Measurements from ENCODE around the gene IL1RAP. TPM values are rescaled to one million over a fixed set of nuclear protein-coding genes. Genes with fewer than 3 reads are reported as not detected.
A peak's percentile ranks its signal among the peaks of the same experiment; 100 is the strongest.

Gene IL1RAP
- total RNA-seq, 4 donors from 2014 or later, result 30.7 to 44.5 (median 32.1) TPM

DNA sequence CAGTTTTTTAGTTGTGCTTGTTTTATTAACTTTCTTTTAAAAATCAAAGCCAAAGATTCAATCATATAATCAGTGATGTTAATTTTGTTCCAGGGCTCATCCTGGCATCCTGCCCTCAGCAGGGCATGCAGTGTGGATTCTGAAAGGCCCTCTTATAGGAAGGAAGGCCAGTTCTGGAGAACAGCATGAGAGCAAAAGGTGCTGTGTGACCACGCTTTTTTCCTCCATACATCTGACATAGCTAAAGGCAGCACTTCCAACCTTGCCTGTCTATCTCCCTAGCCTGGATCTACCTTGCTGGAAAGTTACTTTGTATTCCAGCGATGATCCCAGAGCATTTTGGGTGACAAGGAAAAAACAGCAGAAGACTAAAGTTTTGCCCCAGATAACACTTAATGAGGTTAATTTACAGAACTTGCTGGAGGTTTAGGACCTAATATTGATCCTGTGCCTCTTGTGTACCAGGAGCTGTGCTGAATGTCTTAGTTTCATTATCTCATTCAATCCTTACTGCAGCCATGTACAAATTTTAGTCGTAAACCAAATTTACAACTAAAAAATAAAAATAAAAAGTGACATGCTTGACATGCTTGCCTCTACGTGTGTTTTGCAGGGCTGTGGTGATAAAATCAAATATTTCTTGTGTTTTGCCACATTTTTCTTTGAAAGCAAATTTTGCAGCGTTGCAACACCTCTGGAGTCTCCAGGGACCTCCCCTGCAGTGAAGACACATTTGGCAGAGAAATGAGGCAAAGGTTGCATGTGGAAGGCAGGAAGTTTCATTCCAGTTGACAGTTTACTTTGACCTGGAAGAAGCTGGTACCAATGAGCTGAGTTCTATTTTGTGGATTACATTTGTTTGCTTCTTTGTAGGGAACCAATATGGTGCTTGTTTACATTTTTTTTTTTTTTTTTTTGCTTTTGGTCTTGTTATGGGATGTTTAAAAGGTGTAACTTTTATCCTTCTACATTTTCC lies 13.2 kb downstream of the IL1RAP start:
- Histone ChIP-seq H3K4me3 (no peak overlapping the region), H3K9me3 (no peaks in the 10 kb centered on the region), H3K27ac (no peak overlapping the region), H3K36me3 (peaks cover 0 to 7% (median 4%) of the 10 kb centered on the region in 3 donors), H3K27me3 (no peaks in the 10 kb centered on the region), H3K4me1 (peaks cover 0 to 40% (median 8%) of the 10 kb centered on the region in 3 donors)
- intact Hi-C loops (cut with DNase I), result no loop called here
- 69 to 77% methylated on average over 5 of the region's 5 CpGs for WGBS, 2 donors
- no peak for DNase-seq
- TF ChIP-seq, protein P1, sequence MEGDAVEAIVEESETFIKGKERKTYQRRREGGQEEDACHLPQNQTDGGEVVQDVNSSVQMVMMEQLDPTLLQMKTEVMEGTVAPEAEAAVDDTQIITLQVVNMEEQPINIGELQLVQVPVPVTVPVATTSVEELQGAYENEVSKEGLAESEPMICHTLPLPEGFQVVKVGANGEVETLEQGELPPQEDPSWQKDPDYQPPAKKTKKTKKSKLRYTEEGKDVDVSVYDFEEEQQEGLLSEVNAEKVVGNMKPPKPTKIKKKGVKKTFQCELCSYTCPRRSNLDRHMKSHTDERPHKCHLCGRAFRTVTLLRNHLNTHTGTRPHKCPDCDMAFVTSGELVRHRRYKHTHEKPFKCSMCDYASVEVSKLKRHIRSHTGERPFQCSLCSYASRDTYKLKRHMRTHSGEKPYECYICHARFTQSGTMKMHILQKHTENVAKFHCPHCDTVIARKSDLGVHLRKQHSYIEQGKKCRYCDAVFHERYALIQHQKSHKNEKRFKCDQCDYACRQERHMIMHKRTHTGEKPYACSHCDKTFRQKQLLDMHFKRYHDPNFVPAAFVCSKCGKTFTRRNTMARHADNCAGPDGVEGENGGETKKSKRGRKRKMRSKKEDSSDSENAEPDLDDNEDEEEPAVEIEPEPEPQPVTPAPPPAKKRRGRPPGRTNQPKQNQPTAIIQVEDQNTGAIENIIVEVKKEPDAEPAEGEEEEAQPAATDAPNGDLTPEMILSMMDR (IDR thresholded peaks at IDR 0.05), result no peak
- no peak for TF ChIP-seq POLR2A (IDR thresholded peaks at IDR 0.05)

DNA sequence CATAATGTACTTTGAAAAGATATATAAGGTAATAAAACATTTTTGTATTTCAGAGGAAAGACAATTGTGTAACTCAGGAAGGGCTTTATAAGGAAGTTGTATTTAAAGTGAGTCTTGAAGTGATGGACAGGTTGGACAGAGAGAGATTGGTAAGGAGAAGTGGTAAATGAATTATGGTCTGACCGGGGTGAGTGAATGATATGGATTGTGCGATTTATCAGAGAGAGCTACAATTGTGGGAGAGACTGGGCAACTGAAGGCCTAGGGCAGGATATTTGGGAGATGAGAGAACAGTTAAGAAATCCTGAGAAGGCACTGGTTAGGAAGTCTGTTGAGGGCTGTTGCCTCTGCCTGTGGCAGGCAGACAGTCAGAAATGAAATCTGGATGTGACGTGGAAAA lies 14.8 kb downstream of the IL1RAP start:
- Histone ChIP-seq H3K27me3 (no peaks in the 10 kb centered on the region), H3K9me3 (no peaks in the 10 kb centered on the region), H3K4me1 (peaks cover 12 to 56% (median 23%) of the 10 kb centered on the region in 3 donors), H3K4me3 (no peak overlapping the region), H3K27ac (no peak overlapping the region), H3K36me3 (peaks cover 0 to 7% (median 4%) of the 10 kb centered on the region in 3 donors)
- DNase-seq, result no peak
- TF ChIP-seq, protein P1 (IDR thresholded peaks at IDR 0.05), result no peak
- no peak for TF ChIP-seq POLR2A (IDR thresholded peaks at IDR 0.05)
- WGBS, 2 donors, result 79 to 85% methylated on average over 3 of the region's 3 CpGs
- intact Hi-C loops (cut with DNase I), result no loop called here

DNA sequence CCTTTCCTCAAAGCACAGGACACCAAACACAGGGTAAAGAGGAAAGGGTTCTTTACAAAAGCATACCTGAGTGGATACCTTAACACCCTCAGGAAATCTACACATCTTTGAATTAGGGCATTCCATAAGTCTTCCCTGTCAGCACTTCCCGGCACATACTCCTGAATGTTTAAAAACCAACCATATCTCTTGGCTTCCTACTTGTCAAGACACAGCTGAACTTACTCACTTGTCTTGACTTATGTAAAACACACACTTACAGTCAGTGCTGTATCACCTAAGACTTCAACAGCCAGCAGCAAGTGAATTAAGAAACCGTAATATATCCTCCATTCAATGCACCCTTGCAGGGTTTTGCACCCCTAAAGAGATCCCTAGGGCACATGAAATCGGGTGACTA lies 17.5 kb downstream of the IL1RAP start:
- 32 to 72% methylated on average over 3 of the region's 3 CpGs for WGBS, 2 donors

DNA sequence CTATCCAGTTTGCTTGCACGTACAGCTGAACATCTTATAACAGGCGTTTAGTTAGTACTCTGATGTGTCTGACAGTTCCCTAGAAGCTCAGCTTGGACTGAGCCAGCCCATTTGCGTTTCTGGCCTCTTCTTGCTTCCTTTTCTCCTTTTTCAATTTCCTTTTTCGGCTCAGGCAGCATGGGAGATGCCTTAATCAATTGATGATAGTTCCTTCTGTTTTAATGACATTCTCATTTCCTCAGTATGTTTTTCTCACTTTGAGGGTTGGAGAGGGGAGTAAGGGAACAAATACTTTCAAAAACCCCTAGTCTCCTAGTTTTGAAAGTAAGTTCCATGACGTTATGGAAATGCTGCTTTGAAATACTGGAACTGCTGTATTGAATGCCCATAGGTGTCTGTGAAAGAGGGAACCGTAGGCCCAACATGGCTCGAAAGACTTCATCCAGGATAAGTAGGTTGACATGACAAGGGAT lies 18.9 kb downstream of the IL1RAP start:
- intact Hi-C loops (cut with DNase I), result no loop called here
- TF ChIP-seq, protein P1 (IDR thresholded peaks at IDR 0.05), result no peak
- no peak for TF ChIP-seq POLR2A (IDR thresholded peaks at IDR 0.05)
- Histone ChIP-seq H3K4me1 (peaks cover 19 to 77% (median 31%) of the 10 kb centered on the region in 3 donors), H3K27ac (peak overlapping the region; percentile 69 to 82 (median 74)), H3K9me3 (no peaks in the 10 kb centered on the region), H3K4me3 (no peak overlapping the region), H3K36me3 (peaks cover 0 to 7% (median 4%) of the 10 kb centered on the region in 3 donors), H3K27me3 (no peaks in the 10 kb centered on the region)
- DNase-seq, result no peak
- 50 to 51% methylated on average over 7 of the region's 7 CpGs for WGBS, 2 donors

More for the DNA sequence above, 17.5 kb downstream of the IL1RAP start:
- Histone ChIP-seq H3K4me1 (peaks cover 19 to 72% (median 33%) of the 10 kb centered on the region in 3 donors), H3K9me3 (no peaks in the 10 kb centered on the region), H3K36me3 (peaks cover 0 to 7% (median 4%) of the 10 kb centered on the region in 3 donors), H3K4me3 (no peak overlapping the region), H3K27me3 (no peaks in the 10 kb centered on the region), H3K27ac (peak overlapping the region; percentile 37 to 82 (median 58))
- intact Hi-C loops (cut with DNase I), result no loop called here
- no peak for DNase-seq
- TF ChIP-seq, protein P1 (IDR thresholded peaks at IDR 0.05), result no peak
- TF ChIP-seq POLR2A (IDR thresholded peaks at IDR 0.05), result no peak
